ENCODE measurements around the gene TAF11L14.
"Not testable (repeated sequence)": the region's sequence is repeated elsewhere in the genome, so short reads cannot be mapped to it uniquely, and the experiment has no call there.

DNA sequence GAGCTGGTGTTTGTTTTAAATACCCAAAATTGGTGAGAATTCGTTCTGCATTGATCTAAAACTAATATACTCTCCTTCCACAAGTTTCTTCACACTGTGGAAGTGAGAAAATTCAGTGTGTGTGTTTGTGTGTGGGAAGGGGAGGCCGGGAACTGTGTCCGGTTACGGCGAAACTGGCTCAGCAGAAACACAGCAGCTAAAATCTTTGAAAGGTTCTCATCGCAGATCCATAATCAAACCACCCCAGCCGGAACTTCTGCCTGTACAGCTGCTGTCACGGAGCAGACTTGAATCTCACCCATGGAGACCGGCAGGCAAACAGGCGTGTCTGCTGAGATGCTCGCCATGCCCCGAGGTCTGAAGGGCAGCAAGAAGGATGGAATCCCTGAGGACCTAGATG is 2.5 kb upstream of the TAF11L14 start, which contains the start of gene TAF11L13:
- TF ChIP-seq CTCF (IDR thresholded peaks at IDR 0.05); EZH2 (IDR thresholded peaks at IDR 0.05; ENCODE audit: borderline replicate concordance, insufficient read depth, low read depth, low read length, poor library complexity, severe bottlenecking): not testable (repeated sequence)

Data from B cell (primary cell).